GM12801 (cell line): ENCODE results near the gene DRD1.

Source experiments
- CTCF ChIP-seq: IDR thresholded peaks from one replicate; pipeline ENCODE4 v1.5.1; 2011; ENCODE audit warnings: control low read depth; ENCODE audit not compliant: insufficient read length; ENCODE audit errors: extremely low read depth

DRD1 gene

GRCh38 chr5:175444060-175444904, at the start of gene DRD1:
Gene DRD1, minus strand, starts transcription at chr5:175444182. Its CDS starts 1,083 bp downstream, at chr5:175443099.
- no peak for TF ChIP-seq CTCF

- TF ChIP-seq CTCF, result no peak
Observed at GRCh38 chr5:175493726-175494125, 49.7 kb upstream of the DRD1 start.

- no peak for TF ChIP-seq CTCF
Observed at GRCh38 chr5:175493260-175493659, 49.3 kb upstream of the DRD1 start.

GRCh38 chr5:175491223-175491622, 47.2 kb upstream of the DRD1 start:
- TF ChIP-seq CTCF, result no peak

- no peak for TF ChIP-seq CTCF
Observed at GRCh38 chr5:175489693-175490443, 45.9 kb upstream of the DRD1 start.

- TF ChIP-seq CTCF, result no peak
Observed at GRCh38 chr5:175487514-175488222, 43.7 kb upstream of the DRD1 start.

GRCh38 chr5:175485631-175486030, 41.6 kb upstream of the DRD1 start:
- no peak for TF ChIP-seq CTCF
